Stimulated activated naive CD4-positive, alpha-beta T cell (primary cell): ENCODE measurements around the gene HIVEP3.

ENCODE experiments used
- DNase-seq, 6 experiments: peaks; one replicate each; lab custom pipeline; 2025; lab: John Stamatoyannopoulos, UW

HIVEP3 gene

GRCh38 chr1:41631154-41631553 is 287.6 kb downstream of the HIVEP3 start:
- DNase-seq, result no peak

GRCh38 chr1:41629571-41629970 is 289.2 kb downstream of the HIVEP3 start:
- DNase-seq, result no peak

- no peak for DNase-seq
Observed at GRCh38 chr1:41629141-41629540, 289.6 kb downstream of the HIVEP3 start.

GRCh38 chr1:41627491-41628280 is 291.0 kb downstream of the HIVEP3 start:
- no peak for DNase-seq

- DNase-seq, result no peak
Observed at GRCh38 chr1:41626616-41627375, 291.9 kb downstream of the HIVEP3 start.

- DNase-seq, result no peak
Observed at GRCh38 chr1:41626146-41626545, 292.6 kb downstream of the HIVEP3 start.

- DNase-seq, result no peak
Observed at GRCh38 chr1:41623736-41624135, 295.0 kb downstream of the HIVEP3 start.

- DNase-seq, result no peak
Observed at GRCh38 chr1:41622859-41623732, 295.6 kb downstream of the HIVEP3 start.

- no peak for DNase-seq
Observed at GRCh38 chr1:41622402-41622801, 296.3 kb downstream of the HIVEP3 start.

- DNase-seq, result no peak
Observed at GRCh38 chr1:41621791-41622190, 296.9 kb downstream of the HIVEP3 start.

- DNase-seq, result no peak
Observed at GRCh38 chr1:41621256-41621655, 297.5 kb downstream of the HIVEP3 start.

- no peak for DNase-seq
Observed at GRCh38 chr1:41620365-41621169, 298.2 kb downstream of the HIVEP3 start.

- DNase-seq, result no peak
Observed at GRCh38 chr1:41619511-41620364, 299.0 kb downstream of the HIVEP3 start.

- DNase-seq, result no peak
Observed at GRCh38 chr1:41618871-41619270, 299.9 kb downstream of the HIVEP3 start.

GRCh38 chr1:41618066-41618825 is 300.5 kb downstream of the HIVEP3 start:
- DNase-seq, result no peak

- DNase-seq, result no peak
Observed at GRCh38 chr1:41617336-41617735, 301.4 kb downstream of the HIVEP3 start.

- DNase-seq, result no peak
Observed at GRCh38 chr1:41616563-41616962, 302.2 kb downstream of the HIVEP3 start.

- no peak for DNase-seq
Observed at GRCh38 chr1:41615981-41616380, 302.7 kb downstream of the HIVEP3 start.

- no peak for DNase-seq
Observed at GRCh38 chr1:41615316-41615715, 303.4 kb downstream of the HIVEP3 start.

- no peak for DNase-seq
Observed at GRCh38 chr1:41614818-41615217, 303.9 kb downstream of the HIVEP3 start.
